Measurements from ENCODE around the gene RPS6KL1.

DNA sequence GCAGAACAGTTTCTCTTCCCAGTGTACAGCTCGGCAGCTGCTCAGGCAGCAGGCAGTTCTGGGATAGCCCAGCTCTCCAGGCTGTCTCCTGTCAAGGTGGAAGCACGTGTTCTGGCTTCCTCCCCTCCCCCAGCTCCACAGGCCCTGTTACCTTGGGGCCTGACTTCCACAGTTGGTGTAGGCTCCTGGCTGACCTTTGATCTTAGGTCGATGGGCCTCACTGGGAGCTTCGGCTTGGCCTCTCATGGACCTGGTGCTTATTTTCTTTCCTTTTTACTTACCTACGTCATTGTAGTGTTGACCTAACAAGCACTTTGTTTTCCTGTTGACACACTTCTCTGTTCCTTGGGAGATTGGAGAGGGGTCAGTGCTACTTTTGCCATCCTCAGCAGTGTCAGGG, 24.4 kb downstream of the RPS6KL1 start:
- TF ChIP-seq, protein P1, sequence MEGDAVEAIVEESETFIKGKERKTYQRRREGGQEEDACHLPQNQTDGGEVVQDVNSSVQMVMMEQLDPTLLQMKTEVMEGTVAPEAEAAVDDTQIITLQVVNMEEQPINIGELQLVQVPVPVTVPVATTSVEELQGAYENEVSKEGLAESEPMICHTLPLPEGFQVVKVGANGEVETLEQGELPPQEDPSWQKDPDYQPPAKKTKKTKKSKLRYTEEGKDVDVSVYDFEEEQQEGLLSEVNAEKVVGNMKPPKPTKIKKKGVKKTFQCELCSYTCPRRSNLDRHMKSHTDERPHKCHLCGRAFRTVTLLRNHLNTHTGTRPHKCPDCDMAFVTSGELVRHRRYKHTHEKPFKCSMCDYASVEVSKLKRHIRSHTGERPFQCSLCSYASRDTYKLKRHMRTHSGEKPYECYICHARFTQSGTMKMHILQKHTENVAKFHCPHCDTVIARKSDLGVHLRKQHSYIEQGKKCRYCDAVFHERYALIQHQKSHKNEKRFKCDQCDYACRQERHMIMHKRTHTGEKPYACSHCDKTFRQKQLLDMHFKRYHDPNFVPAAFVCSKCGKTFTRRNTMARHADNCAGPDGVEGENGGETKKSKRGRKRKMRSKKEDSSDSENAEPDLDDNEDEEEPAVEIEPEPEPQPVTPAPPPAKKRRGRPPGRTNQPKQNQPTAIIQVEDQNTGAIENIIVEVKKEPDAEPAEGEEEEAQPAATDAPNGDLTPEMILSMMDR (IDR thresholded peaks at IDR 0.05; ENCODE audit: borderline replicate concordance, extremely low read depth, low read length, poor library complexity, severe bottlenecking) = no peak
- TF ChIP-seq EZH2 (IDR thresholded peaks at IDR 0.05; ENCODE audit: borderline replicate concordance, low read depth, low read length, severe bottlenecking) = no peak

Measured in DND-41 (cell line).